Endometrial microvascular endothelial cells (primary cell): Measurements from ENCODE around the gene RBKS. TPM values are rescaled to one million over a fixed set of nuclear protein-coding genes. Genes with fewer than 3 reads are reported as not detected.

Experiments used
- in situ Hi-C: cut with HindIII; loops from 2 replicates; pipeline ENCODE4 v1.10.0; 2017; ENCODE audit warnings: low sequenced_read_pairs, low pct_unique_long_range_greater_than_20kb; ENCODE audit errors: inconsistent ontology term
- total RNA-seq: library from RNA; depleted of rRNA; stranded (reverse); fragments of >200 nt; gene quantifications from one replicate; pipeline ENCODE4 v1.2.3, GENCODE V29; 2015; ENCODE audit errors: inconsistent ontology term

The RBKS gene
- total RNA-seq, 1 donor from 2014 or later = 8.5 TPM

DNA sequence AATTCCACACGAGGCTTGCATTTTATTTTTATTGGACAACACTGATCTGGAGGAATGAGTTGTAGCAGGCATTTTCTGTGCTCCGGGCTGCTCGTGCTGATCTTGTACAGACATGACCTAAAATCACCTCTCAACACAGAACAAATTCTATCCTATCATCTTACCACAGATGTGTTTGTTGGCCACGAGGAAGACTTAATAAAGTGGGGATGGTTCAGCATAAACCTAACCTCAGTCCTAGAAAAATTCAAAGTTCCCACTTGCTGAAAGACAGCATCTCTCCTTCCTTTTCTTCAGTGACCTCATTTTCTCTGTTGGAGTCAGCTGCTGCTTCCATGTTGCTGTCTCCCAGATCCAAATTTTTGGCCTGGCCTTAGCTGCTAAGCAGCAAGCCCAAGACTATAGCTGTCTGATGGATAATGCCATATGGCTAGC, 45.3 kb downstream of the RBKS start:
- in situ Hi-C loops = no loop called here

DNA sequence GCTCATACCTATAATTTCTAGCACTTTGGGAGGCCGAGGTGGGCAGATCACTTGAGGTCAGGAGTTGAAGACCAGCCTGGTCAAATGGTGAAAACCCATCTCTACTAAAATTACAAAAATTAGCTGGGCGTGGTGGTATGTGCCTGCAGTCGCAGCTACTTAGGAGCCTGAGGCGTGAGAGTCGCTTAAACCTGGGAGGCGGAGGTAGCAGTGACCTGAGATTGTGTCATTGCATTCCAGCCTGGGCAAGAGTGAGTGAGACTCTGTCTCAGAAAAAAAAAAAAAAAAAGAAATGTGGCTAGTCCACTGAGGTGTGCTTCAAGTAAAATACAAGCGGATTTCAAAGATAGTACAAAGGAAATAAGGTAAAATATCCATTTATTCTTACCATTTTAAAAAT, 46.2 kb downstream of the RBKS start:
- in situ Hi-C loops = no loop called here

DNA sequence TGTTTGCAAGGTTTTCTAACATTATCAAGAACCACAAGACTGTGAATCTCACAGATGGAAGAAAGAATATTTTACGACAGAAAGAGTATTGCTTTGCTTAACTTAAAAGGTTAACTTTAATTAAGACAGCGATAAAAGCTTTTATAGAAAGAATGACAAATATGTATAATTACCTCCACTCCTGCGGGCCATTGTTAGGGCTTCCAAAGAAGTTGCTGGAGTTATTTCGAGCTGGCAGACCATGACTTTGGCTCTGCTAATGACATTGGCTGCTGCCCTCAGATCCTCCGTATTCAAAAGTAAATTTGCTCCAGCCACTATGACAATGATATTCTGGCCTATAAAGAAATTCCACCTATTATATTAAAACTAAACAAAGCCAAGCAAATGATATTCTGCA, 47.3 kb downstream of the RBKS start:
- in situ Hi-C loops = no loop called here

DNA sequence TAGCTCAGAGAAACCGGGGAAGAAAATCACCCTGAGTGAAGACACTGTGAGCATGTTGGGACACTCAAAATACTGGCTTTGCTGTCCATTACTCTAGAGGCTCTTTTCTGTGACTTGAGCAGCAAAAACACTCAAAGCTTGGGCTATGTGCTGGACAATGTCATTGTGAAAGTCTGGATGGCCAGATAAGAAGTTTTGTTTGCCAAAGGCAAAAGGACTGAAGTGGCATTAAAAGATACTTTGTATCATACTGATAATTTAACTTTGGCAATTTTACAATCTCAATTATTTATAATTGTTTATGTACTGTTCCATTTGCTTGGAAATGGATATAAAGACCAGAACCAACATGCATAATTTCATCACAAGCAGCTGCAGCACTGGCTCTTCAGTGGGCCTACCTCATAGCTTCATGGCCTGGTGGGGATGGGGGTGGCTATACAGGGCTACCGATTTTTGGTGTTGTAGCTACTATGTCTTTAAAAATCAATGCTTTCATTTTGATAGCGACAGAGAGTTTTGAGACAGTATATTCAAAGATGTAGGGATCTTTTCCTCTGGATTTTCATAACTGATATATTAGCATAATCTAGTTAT, 51.1 kb downstream of the RBKS start:
- in situ Hi-C loops = no loop called here

DNA sequence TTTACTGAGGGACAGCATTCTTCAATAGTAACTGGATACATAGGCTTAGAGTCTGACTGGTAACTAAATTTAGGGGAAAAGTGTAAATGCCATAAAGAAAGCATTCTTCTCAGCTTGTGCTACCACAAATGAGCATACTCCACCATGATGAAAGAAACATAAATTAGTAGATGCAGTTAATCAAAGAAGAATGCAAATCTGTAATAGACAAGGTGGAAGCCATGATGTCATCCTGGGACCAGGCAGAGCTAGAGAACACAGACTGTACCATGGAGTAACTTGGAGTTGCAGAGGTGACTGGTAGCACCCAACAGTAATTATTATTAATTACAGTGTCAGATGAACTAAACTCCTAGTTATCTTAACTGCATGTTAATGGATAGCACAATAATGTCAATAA, 51.7 kb downstream of the RBKS start:
- in situ Hi-C loops = no loop called here

DNA sequence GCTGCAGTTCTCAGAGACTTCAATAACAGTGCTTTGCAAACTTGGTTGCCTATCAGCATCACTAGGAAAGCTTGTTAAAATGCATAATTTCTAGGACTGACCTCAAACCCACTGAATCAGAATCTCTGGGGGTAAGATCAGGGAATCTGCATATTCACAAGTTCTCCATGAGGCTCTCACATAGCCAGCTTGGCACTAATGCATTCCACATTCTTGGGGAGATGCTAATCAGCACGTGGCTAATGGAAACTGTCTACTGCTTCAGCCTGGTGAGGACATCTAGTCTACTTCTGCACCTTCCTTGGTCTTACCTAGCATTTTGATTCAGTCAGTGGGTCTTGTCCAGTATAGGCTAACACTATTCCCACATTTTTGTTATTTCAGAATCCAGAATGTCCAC, 56.3 kb downstream of the RBKS start:
- in situ Hi-C loops = no loop called here

DNA sequence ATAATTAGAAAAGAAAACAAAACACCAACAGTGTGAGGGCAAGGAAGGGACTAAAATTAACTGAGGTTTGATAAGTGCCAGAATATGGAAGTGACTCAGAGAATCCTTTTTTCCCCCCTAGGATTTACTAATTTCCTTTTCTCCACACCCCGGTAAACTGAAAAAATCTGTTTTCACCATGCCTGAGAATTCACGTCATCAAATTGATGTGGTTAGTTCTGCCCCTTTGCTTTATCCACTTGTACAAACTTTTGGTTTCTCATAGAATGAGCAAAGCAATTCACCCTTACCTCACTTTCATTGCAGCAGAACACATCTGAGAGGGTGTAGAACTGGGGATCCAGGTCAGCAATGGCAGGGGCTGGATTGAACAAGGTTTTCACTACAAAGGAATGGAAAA, 57.8 kb downstream of the RBKS start:
- in situ Hi-C loops = no loop called here

DNA sequence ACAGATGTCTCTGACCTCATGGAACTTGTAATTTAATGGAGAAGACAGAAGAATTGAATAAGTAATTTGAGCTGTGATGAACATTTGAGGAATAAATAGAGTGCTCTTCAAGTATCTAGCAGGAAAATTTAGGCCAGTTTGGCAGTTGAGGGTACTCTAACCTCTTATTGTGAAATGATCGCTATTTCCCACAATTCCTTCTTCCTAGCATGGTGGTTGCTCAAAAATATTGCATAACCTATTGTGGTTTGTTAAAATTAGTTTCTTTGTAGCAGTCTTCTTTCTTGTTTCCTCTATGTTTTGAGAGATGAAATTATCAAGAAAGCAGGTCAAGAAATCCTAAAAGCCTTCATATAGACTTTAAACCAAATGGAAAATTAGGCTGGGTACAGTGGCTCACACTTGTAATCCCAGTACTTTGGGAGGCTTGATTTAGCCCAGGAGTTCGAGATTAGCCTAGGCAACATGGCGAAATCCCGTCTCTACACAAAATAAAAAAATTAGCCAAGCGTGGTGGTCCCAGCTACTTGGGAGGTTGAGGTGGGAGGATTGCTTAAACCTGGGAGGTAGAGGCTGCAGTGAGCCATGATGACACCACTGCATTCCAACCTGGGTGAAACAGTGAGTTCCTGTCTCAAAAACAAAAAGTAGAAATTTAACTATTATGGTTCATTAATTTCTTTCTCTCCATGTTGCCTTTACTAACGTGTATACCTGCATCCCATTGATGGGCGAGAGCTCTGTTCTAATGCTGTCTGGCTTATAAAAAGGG, 58.7 kb downstream of the RBKS start:
- in situ Hi-C loops = no loop called here

DNA sequence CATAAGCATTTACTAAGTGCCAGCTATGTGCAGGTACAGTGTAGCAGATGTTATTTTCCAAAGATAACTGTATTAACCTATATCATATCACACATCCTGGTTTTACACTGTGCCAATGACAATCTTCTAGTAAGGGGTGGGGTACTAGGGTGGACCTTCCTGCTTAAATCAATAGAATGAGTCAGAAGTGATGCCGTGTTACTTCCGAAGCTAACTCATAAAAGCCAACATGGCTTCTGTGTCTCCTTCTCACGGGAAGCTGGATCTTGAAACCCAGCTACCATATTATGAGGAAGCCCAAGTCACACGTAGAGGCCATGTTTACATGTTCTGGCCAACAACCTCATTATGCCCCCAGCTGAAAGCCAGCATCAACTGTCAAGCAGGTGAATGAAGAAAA, 59.5 kb downstream of the RBKS start:
- in situ Hi-C loops = no loop called here

DNA sequence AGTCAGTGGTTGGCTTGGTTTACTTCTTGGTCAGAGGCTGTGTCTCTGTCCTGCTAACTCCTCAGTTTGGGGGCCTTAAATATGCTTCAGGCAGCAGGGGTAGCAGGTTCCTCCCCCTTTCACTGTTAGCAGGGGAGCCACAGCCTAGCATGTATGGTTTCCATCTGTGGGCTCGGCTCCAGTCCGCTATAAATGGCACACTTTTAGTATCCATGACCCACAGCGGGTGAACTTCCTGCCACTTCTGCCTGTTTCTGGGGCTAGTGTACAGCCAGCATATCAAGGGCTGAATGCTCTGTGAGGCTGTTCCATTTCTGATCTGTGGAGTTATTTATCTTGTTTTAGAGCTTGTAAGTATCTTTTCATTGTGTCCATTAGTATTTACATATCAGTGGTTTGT, 60.4 kb downstream of the RBKS start:
- in situ Hi-C loops = no loop called here

DNA sequence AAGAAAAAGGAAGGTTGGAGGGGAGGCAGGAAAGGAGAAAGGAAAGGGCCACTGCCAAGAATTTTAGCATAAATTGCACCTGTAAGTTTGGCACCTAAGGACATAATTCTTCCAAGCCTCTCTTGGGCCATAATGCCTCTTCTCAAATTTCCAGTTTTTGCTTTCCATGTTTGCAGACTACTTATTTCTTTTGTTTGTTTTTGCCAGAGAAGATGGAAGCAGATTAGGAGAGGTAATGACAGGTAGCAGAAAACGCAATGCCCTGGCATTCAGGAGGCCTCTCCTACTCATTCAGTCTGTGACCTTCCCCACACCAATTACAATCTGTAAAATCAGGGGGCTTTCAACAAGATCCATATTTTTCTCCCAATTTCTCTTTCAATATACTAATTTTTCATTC, 61.9 kb downstream of the RBKS start:
- in situ Hi-C loops = no loop called here

DNA sequence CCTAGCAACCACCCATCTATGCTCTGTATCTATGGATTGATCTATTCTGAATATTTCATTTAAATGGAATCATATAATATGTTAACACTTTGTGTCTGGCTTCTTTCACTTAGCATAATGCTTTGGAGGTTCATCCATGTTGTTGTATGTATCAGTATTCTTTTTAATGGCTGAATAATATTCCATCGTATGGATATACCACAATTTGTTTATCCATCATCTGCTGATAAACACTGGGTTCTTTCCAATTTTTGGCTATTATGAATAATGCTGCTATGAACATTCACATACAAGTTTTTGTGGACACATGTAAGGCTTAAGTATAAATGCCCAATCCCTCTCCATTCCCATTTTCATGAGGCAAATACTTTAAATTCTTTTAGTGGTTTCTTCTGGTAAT, 65.8 kb downstream of the RBKS start:
- in situ Hi-C loops = no loop called here

DNA sequence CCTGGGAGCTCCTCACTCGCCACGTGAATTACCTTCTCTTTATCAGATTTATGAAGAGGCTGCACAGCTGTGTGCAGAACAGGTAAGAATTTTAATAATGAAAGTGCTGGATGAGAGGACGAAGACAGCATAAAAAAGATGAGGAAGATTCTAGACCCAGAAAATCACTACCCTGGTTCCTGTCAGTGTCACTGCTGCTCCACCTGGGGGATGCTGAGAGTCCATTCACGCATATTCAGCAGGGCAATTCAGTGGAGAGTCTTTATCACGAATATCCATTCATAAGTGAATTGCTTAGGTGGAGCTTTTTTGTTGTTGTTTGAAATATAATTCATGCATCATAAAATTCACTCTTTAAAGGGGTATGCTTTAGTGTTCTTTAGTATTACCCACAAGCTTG, 66.6 kb downstream of the RBKS start:
- in situ Hi-C loops = no loop called here

DNA sequence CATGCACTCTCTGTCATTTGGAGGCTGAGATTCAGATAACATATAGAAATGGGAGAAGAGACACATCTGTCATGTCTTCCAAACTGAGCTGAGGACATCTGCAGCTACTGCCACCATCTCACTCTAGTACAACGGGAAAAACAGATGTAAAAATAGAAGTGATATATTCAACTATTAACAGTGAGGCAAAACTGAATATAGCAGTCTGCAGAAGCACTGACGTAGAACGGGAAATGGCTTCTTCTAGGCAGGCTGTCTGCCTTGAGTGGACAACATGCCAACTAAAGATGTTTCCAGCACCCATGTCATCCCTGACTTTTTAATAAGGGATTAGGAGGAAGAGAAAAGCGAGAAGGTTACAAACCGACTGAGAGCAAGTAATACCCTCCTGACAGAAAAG, 67.1 kb downstream of the RBKS start:
- in situ Hi-C loops = no loop called here

DNA sequence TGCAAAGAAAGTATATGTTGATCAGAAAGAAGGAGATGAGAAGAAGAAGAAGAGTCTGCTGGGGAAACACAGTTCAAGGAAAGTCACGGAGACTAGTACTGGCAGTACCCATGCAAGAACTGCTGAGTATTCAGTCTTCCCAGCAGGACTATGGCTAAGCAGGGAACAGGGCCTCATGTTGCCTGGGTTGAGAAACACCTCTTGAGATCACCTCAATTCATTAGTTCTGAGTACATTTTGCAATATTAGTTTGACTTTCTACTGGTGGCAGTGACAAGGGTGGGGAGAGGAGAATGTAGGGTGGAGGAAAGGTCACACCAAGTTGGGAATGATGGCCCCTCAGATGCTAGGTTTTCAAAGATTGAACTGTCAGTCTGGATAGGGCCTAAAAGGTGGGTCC, 68.1 kb downstream of the RBKS start:
- in situ Hi-C loops = no loop called here

DNA sequence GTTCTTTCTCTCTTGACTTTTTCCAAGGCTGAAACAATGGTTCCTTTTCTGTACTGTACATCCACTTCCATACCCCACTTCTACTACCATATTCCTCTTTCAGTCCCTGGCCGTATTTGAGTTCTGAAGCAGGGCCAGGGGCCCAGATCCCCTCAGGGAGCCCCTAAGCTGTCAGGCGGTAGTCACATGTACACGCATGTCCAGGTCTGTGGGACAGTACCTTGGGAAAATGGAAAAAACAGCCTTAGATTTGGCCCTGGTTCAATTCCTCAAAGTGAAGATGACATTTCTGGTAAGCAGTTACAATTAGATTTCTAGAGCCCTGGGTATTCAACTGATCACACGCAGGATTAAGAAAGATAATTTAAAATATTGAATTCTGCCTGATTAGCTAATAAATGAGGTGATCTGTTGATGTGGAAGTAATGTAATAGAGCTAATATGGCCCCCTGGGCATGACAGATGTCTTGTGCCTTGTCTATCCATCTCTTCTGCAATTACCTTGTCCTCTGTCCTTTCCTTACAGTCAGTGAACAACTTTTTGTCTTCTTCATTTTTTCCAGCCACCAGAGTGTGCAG, 74.2 kb downstream of the RBKS start:
- in situ Hi-C loops = no loop called here

DNA sequence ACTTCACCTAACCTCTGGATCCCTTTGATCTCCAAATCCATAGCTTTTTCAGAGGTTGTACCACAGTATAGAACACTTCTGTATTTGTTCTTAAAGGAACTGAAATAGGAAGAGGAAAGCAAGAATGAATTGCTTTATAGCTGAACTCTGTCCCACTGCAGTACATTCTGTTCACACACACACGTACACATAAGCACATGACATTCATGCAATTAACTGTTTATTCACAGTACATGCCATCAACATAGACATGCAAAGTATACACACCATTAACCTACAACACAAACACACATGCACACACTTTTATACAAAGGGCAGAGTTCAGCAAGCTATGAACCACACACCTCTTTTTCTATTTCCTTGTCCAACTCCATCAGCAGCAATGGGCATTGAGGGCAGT, 75.4 kb downstream of the RBKS start:
- in situ Hi-C loops = no loop called here

DNA sequence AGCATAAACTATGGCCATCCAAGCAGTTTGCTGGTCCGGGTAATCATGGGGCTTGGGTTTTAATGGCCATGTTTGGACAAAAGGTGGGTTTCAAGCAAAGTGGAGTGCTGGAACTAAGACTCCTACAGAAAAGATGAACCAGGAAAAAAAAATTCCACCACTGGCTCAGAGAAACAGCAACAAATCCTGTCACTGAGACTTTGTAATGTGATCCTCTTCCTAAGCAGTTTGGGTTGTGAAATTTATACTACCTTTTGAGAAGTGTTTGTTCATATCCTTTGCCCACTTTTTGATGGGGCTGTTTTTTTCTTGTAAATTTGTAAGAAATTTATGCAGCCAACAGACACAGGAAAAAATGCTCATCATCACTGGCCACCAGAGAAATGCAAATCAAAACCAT, 78.4 kb downstream of the RBKS start:
- in situ Hi-C loops = no loop called here

DNA sequence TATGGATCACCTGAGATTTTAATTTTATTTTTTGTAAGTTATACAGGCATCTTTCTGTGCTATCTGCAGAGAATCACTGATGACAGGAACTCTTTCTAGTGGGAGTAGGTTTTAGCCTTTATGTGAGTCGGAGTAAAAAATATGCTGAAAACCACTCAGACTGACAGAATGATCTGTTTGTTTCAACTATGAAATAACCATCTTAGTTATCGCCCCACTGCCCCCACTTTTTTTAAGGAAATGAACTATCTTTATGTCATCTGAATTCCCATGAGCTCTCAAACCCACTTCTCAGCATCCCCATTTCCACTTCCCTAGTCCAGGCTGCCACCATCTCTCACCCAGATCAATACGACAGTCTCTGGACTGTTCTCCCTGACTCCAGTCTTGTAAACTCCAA, 79.7 kb downstream of the RBKS start:
- in situ Hi-C loops = no loop called here

DNA sequence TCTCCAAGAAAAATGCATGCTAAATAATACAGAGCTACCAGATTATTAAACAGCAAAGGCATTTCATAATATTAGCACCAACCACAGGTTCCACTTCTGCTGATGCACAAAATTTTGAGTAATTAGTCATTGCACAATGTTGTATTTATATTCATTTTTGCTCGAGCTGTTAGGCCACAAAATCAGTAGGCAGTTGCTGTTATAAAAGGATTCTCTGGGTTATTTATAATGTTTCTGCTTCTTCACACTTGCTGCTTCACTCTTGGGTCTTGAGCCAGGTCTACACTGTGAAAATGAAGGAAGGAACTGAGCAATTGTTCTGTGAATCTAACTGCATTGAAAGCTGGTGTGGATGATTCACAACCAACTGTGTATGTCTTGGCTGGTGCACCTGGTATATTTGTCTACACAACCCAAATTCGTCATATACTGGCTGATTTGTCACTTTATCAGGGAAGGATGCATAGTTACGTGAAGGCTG, 80.4 kb downstream of the RBKS start:
- in situ Hi-C loops = no loop called here
